ELF-1 (cell line): ENCODE results near the gene GCM1.

Source experiments
- DNase-seq: peaks from one replicate; pipeline ENCODE4 v3.0.0-alpha.2; 2016; ENCODE audit warnings: low read depth, low spot score

The GCM1 gene

DNA sequence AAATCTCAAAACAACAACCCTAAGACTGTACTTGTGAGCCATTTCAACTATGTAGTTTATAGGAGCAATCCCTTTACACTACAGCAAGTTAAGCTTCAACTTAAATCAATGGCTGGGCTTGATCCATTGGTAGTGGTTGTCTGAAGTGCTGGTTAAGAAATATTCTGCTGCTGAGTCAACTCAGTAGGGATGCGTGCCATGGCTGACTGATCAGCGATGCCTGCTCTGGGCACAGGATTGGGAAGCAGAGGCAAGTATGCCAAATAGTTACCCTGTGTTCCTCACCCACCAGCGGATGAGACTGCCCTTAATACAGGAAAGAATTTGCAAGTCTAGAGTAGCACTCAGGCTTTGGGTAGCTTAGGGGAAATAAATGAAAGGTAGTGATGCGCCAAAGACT lies 41.5 kb downstream of the GCM1 start:
- no peak for DNase-seq

DNA sequence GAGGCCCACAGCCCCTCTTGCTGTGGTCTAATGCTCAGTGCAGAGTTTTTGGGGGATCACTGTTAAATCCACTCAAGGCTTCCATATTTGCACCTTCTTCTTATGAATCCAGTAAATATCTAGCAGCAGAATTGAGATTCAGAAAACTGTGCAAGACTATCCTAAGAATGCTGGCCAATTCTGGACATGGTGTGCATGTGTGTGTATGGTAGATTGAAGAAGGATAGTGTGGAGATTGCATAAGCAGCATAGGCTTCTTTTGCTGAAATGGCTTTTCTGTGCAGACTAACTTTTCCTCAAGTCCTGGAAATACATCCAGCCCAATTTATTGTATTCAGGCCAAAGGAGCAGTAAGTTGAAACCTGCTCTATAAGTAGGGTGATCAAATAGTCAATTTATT lies 43.7 kb downstream of the GCM1 start:
- DNase-seq: no peak

DNA sequence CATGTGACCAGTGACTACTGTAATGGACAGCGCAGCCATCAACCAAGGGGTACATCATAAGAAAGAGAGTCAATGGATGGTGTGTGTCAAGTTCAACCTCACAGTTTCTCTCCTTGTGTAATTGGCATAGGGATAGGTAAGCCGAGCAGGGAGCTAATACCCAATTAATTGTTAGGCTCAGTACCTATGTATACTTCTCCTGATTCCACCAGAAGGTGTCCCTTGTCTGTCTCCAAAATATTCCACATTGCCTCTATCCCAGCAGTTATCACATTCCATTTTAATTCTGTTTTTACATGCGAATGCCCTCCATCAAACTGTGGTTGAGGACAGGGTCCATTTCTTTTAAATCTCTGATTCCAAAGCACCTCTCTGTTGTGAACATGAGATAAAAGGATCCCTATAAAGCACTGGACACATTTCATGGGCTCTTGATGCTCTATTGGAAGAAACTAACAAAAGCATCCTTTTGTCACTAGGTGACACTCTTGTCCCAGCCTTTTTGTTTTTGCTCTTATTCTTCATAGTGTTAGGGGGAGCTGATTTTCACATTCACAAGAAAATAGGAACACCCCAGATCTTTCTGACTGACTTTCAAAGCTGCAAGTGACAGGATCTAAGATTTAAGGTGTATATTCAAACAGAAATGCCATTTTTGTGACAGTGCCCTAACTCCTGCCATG lies 44.5 kb downstream of the GCM1 start:
- no peak for DNase-seq

DNA sequence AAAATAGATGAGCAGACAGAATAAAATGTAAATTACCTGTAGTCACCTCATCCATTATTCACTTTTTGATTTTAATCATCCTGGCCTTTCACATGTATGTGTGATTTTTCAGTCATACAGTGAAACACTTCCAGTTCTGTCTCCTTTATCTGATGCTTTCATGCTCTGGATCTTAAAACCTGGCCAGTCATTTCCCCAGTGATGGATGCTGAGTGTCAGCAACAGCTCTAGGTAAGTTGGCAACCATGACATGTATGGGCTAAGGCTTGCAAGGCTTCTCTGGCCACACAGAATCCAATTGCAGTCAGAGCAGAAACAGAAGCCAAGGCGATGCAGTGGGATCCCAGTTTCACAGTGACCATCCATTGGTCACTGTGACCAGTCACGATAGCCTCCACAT lies 47.6 kb downstream of the GCM1 start:
- DNase-seq: no peak

DNA sequence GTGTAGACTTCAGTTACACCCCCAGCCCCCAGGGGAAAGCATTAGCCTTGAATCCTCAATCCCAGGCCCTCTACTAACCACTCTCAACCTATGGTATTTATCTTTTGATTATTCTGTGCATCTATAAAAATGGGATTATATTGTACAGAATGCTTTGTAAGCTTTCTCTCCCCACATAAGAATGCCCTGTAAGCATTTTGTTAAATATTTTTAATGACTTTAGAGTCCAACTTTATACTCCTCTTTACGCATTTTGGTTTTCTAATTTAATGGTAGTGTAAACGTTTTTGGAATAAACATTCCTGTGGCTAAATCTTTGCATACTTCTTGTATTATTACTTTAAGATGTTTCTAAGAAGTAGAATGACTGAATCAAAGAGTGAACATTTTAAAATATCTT lies 48.1 kb downstream of the GCM1 start:
- DNase-seq: no peak

DNA sequence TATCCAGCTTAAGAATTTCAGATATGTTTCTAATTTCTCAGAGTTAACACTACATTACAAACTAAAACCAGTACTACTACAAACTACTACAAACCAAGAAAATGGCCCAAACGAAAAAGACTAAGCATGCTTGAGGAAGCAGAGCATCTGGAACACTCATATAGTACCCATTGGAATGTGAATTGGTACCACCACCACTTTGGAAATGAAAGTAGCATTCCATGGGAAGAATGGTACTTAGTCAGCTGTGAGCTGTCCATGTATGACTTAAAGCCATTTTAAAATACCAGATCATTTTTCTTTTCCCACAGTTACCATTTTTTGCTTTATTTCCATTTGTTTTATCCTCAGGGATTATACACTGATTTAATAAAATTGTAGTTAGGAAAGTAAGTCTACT lies 52.9 kb downstream of the GCM1 start:
- DNase-seq: no peak

DNA sequence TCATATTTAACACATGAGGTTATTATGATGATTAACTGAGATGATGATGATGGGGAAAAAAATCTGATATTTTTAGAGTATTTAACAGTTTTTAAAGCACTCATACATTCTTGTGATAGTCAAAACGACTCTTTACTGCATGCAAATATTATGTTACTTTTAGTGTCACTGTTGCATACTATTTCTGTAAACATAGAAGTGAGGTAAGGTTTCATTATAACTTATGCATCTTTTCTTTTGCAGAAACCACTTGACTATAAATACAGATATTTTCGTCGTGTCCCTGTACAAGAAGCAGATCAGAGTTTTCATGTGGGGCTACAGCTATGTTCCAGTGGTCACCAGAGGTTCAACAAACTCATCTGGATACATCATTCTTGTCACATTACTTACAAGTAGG lies 53.4 kb downstream of the GCM1 start:
- no peak for DNase-seq

DNA sequence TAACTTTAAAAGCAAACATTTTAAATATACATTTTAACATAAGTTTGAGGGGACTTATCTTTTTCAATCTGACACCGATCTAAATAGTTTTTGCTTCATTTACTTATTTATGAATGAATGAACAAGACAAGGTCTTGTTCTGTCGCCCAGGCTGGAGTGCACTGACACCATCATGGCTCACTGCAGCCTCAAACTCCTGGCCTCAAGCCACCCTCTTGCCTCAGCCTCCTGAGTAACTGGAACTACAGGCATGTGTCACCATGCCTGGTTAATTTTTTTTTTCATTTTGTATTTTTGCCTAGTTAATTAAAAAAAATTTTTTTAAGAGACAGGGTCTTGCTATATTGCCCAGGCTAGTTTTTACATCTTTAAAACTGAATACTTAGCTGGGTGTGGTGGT lies 58.1 kb downstream of the GCM1 start:
- no peak for DNase-seq

DNA sequence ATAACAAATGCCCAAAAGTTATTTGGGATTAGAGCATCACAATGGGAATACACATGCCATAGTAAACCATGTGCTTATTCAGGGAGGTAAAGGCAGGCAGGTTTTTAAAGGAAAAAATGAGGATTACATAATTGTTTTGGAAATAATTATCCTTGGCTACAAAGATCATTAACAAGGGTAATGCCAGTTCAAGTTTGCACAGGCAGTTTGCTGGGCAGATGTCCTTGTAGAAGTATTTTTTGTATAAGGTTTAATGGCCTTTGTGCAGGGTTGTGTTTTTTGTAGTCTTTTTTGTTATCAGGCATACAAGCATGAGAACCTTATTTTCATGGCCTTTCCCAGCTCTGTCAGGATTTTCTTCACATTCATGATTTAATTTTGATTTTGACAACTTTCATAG lies 58.7 kb downstream of the GCM1 start:
- DNase-seq: no peak

DNA sequence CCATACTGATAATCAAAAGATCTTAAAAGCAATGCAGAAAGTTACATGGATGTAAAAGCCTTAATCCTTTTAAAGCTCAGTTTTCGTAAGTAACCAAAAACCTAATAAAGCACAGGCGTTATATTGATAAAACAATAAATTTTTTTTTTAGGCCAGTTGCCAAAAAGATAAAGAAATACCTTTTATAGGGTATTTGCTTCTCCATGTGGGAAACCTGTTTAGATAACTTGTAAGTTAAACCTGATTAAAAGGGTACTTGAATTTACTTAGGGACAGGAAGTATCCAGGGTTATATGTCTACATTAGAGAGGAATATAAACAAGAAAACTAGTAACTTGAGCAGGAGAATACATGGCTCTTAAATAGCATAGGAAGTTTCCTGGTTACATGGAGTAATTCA lies 62.3 kb downstream of the GCM1 start:
- DNase-seq: no peak

DNA sequence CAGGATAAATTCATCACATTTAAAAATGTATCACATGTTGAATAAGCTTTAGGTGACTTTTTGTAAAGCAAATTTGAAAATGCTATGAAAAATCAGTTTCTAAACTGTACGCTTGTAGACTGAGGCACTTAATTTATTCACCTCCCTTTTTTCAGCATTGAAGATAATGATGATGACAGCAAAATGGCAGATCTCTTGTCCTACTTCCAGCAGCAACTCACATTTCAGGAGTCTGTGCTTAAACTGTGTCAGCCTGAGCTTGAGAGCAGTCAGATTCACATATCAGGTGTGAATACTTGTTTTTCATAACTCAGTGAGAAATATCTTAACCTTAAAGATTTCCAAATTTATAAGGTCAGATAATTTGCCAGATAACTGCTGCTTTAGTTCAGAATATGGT lies 67.8 kb downstream of the GCM1 start:
- no peak for DNase-seq
